Transverse colon (tissue), 4 donors: ENCODE results near the gene COL4A6. TPM values are rescaled to one million over a fixed set of nuclear protein-coding genes. Genes with fewer than 3 reads are reported as not detected.

Experiments
- DNase-seq: peaks from one replicate; pipeline ENCODE4 v3.0.0-alpha.2; 2019
- H3K27ac ChIP-seq, 4 donors: fragments of 200-600 bp; sonication (generic); 2 replicates each; pipeline ENCODE4 v1.5.1; 2016 to 2018; ENCODE audit warnings: inconsistent platforms in 4 of 4
- H3K27me3 ChIP-seq: fragments of 200-600 bp; sonication (generic); 2 replicates; pipeline ENCODE4 v1.5.1; 2017; ENCODE audit warnings: inconsistent platforms
- H3K36me3 ChIP-seq, 4 donors: fragments of 200-600 bp; sonication (generic); 2 replicates each; pipeline ENCODE4 v1.5.1; 2017 to 2019; ENCODE audit warnings: inconsistent platforms in 4 of 4
- H3K4me1 ChIP-seq, 4 donors: fragments of 200-600 bp; sonication (generic); 2 replicates each; pipeline ENCODE4 v1.5.1; 2017 to 2020; ENCODE audit warnings: inconsistent platforms in 4 of 4
- H3K4me3 ChIP-seq, 4 donors: fragments of 200-600 bp; sonication (generic); 1 replicate in 1 of 4; 2 replicates in 3 of 4; pipeline versions ENCODE4 v1.5.1 to v1.6.1; 2017 to 2019; ENCODE audit warnings: inconsistent platforms in 4 of 4
- H3K9me3 ChIP-seq, 2 donors: fragments of 200-600 bp; sonication (generic); 2 replicates each; pipeline ENCODE4 v1.5.1; 2017 to 2019; ENCODE audit warnings: inconsistent platforms in 2 of 2
- EP300 ChIP-seq: sonication (generic); formaldehyde crosslinking; IDR thresholded peaks from one replicate; pipeline ENCODE4 v1.6.1; 2017; ENCODE audit warnings: antibody characterized with exemption, low read depth
- POLR2A ChIP-seq: fragments of 450-650 bp; IDR thresholded peaks from one replicate; pipeline ENCODE4 v1.6.1; 2016; ENCODE audit warnings: antibody characterized with exemption, mild to moderate bottlenecking, moderate library complexity
- POLR2AphosphoS5 ChIP-seq, 3 donors: sonication (generic); formaldehyde crosslinking; IDR thresholded peaks; one replicate each; pipeline ENCODE4 v1.6.1; 2016; ENCODE audit warnings: antibody characterized with exemption in 3 of 3
- WGBS, 2 donors: methylation state at CpG; one replicate each; pipeline ENCODE4 v1.1.5; 2018; ENCODE audit warnings: low coverage in 1 of 2; 5-methylcytosine and 5-hydroxymethylcytosine counted together
- in situ Hi-C, 4 donors: fragments of 200-750 bp; cut with MboI; loops; one replicate each; pipeline versions ENCODE4 v1.15.0 to v1.15.1; 2017; ENCODE audit warnings: low sequenced_read_pairs in 3 of 4, low pct_ligation_motif_present in 1 of 4, low pct_unique_long_range_greater_than_20kb in 1 of 4
- intact Hi-C: fragments of 100-400 bp; cut with DNase I; formaldehyde crosslinking; loops from one replicate; pipeline ENCODE4 v1.15.1; 2023; ENCODE audit warnings: low total_unique reads
- total RNA-seq, 4 donors: library from RNA; depleted of rRNA; stranded (reverse); fragments of >200 nt; gene quantifications; one replicate each; pipeline ENCODE4 v1.1.0, GENCODE V29; 2016
- TF ChIP-seq, protein P1 (sequence below), 5 experiments: fragments of 200-600 bp in 3 of 5; fragments of 450-650 bp in 2 of 5; sonication (generic) in 3 of 5; IDR thresholded peaks; 1 replicate in 2 of 5; 2 replicates in 3 of 5; pipeline ENCODE4 v1.5.1; 2016 to 2017; ENCODE audit warnings: antibody characterized with exemption in 5 of 5, inconsistent platforms in 3 of 5, mild to moderate bottlenecking in 2 of 5, moderate library complexity in 1 of 5

The COL4A6 gene
- total RNA-seq, 4 donors from 2014 or later = 0.32 to 0.75 (median 0.57) TPM

DNA sequence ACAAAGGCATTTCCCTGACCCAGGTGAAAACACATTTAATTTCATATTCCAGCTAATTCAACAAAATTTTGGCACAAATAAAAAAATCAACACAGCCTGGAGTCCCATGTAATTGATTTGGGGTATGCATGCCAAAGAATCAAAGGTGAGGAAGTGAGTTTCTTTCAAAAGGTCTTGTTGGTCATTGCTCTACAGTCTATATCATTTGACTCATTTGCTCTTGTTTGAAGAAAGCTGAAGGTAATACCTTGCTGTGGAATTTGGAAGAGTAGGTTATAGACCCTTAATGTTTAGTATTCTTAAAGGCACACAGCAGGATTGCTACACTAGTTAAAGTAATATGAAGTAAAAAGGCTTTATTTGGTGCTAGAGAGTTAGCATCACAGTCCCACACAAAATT lies 25.4 kb downstream of the COL4A6 start:
- no peaks in the 10 kb centered on the region for H3K4me1 ChIP-seq
- no peak for TF ChIP-seq EP300
- no peak for TF ChIP-seq POLR2AphosphoS5 (IDR thresholded peaks at IDR 0.05)
- TF ChIP-seq POLR2A = no peak
- TF ChIP-seq, protein P1, sequence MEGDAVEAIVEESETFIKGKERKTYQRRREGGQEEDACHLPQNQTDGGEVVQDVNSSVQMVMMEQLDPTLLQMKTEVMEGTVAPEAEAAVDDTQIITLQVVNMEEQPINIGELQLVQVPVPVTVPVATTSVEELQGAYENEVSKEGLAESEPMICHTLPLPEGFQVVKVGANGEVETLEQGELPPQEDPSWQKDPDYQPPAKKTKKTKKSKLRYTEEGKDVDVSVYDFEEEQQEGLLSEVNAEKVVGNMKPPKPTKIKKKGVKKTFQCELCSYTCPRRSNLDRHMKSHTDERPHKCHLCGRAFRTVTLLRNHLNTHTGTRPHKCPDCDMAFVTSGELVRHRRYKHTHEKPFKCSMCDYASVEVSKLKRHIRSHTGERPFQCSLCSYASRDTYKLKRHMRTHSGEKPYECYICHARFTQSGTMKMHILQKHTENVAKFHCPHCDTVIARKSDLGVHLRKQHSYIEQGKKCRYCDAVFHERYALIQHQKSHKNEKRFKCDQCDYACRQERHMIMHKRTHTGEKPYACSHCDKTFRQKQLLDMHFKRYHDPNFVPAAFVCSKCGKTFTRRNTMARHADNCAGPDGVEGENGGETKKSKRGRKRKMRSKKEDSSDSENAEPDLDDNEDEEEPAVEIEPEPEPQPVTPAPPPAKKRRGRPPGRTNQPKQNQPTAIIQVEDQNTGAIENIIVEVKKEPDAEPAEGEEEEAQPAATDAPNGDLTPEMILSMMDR (IDR thresholded peaks at IDR 0.05) = no peak
- no peaks in the 10 kb centered on the region for H3K27me3 ChIP-seq
- H3K27ac ChIP-seq = no peak overlapping the region
- no peak for DNase-seq
- intact Hi-C loops (no loop called here), in situ Hi-C loops (no loop called here)
- H3K9me3 ChIP-seq = no peaks in the 10 kb centered on the region
- no peaks in the 10 kb centered on the region for H3K36me3 ChIP-seq
- no peak overlapping the region for H3K4me3 ChIP-seq

- TF ChIP-seq EP300 (no peak), POLR2A (no peak), POLR2AphosphoS5 (IDR thresholded peaks at IDR 0.05) (no peak)
- TF ChIP-seq, protein P1 (IDR thresholded peaks at IDR 0.05) = no peak
- H3K27me3 ChIP-seq = no peaks in the 10 kb centered on the region
- intact Hi-C loops (no loop called here), in situ Hi-C loops (no loop called here)
- H3K9me3 ChIP-seq = no peaks in the 10 kb centered on the region
- no peaks in the 10 kb centered on the region for H3K4me1 ChIP-seq
- no peak overlapping the region for H3K27ac ChIP-seq
- 59% methylated on average over 1 of the region's 1 CpG; no CpG with 5 or more reads in 1 of the 2 donors for WGBS, 2 donors
- H3K4me3 ChIP-seq = no peak overlapping the region
- H3K36me3 ChIP-seq = no peaks in the 10 kb centered on the region
- no peak for DNase-seq
Measured at GRCh38 chrX:108399418-108400165, 38.6 kb downstream of the COL4A6 start.

GRCh38 chrX:108397627-108398391 lies 40.4 kb downstream of the COL4A6 start:
- H3K4me1 ChIP-seq = no peaks in the 10 kb centered on the region
- no peak overlapping the region for H3K4me3 ChIP-seq
- no peak overlapping the region for H3K27ac ChIP-seq
- no peak for DNase-seq
- no peaks in the 10 kb centered on the region for H3K27me3 ChIP-seq
- H3K9me3 ChIP-seq = no peaks in the 10 kb centered on the region
- no peaks in the 10 kb centered on the region for H3K36me3 ChIP-seq
- TF ChIP-seq, protein P1 (IDR thresholded peaks at IDR 0.05) = no peak
- TF ChIP-seq EP300 (no peak), POLR2AphosphoS5 (IDR thresholded peaks at IDR 0.05) (no peak), POLR2A (no peak)
- intact Hi-C loops (no loop called here), in situ Hi-C loops (no loop called here)
- 70 to 100% methylated on average over 2 to 6 of the region's 6 CpGs for WGBS, 2 donors

DNA sequence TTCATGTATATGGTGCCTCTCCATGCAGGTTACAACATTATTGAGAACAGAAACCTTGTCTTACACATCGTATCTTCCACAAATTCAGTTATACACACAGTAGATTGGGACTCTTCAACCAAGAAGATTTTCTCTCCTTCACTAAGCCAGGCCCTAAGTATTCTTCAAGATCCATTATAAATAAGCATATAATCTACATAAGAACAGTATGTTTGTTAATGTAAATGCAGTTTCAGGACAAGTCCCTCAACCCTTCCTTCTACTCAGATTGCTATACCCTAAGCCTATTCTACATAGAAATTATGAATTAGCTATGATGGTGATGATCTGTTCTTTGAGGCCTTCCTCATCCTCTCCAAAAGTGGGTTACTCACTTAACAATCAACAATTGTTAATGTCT lies 41.2 kb downstream of the COL4A6 start:
- H3K36me3 ChIP-seq = no peaks in the 10 kb centered on the region
- no peaks in the 10 kb centered on the region for H3K27me3 ChIP-seq
- DNase-seq = no peak
- 67 to 100% methylated on average over 1 of the region's 1 CpG for WGBS, 2 donors
- in situ Hi-C loops = no loop called here
- no peaks in the 10 kb centered on the region for H3K4me1 ChIP-seq
- H3K9me3 ChIP-seq = no peaks in the 10 kb centered on the region
- H3K27ac ChIP-seq = no peak overlapping the region
- H3K4me3 ChIP-seq = no peak overlapping the region
- TF ChIP-seq EP300 (no peak), POLR2AphosphoS5 (IDR thresholded peaks at IDR 0.05) (no peak), POLR2A (no peak)
- TF ChIP-seq, protein P1 (IDR thresholded peaks at IDR 0.05) = no peak
- intact Hi-C loops = no loop called here
